Measurements from ENCODE around the gene GPC5. TPM values are rescaled to one million over a fixed set of nuclear protein-coding genes. Genes with fewer than 3 reads are reported as not detected.

GPC5 gene
- total and polyA plus RNA-seq, 9 donors, result 0.10 to 1.5 (median 0.38) TPM

GRCh38 chr13:92188574-92188973, 790.2 kb downstream of the GPC5 start:
- TF ChIP-seq CTCF (IDR thresholded peaks at IDR 0.05) (no peak), EP300 (IDR thresholded peaks at IDR 0.05) (no peak), POLR2A (IDR thresholded peaks at IDR 0.05) (no peak)
- H3K27ac ChIP-seq, result no peak overlapping the region
- 95 to 97% (median 97%) methylated on average over 2 of the region's 2 CpGs for WGBS, 3 donors
- intact Hi-C loops (cut with DNase I), result loop anchor here in 2 of 4 donors (10.0 kb wide), 1 partner anchor 166 kb away; no protein-coding TSS in a partner anchor
- no peak for DNase-seq
- no peaks in the 10 kb centered on the region for H3K9me3 ChIP-seq
- H3K4me1 ChIP-seq (ENCODE audit: insufficient read depth), result no peaks in the 10 kb centered on the region
- no peak overlapping the region for H3K4me3 ChIP-seq
- no peaks in the 10 kb centered on the region for H3K27me3 ChIP-seq
- H3K36me3 ChIP-seq, result no peaks in the 10 kb centered on the region

GRCh38 chr13:92196591-92197256, 798.3 kb downstream of the GPC5 start:
- Histone ChIP-seq H3K9me3 (no peaks in the 10 kb centered on the region), H3K4me3 (no peak overlapping the region), H3K27ac (peak overlapping the region; percentile 21 to 42), H3K27me3 (no peaks in the 10 kb centered on the region), H3K36me3 (no peaks in the 10 kb centered on the region), H3K4me1 (ENCODE audit: insufficient read depth) (peaks cover 1% of the 10 kb centered on the region)
- no peak for DNase-seq
- 12 to 33% (median 16%) methylated on average over 11 of the region's 11 CpGs for WGBS, 3 donors
- TF ChIP-seq EP300 (IDR thresholded peaks at IDR 0.05), result no peak
- TF ChIP-seq POLR2A (IDR thresholded peaks at IDR 0.05), result no peak
- no peak for TF ChIP-seq CTCF (IDR thresholded peaks at IDR 0.05)
- intact Hi-C loops (cut with DNase I), result no loop called here

- no peaks in the 10 kb centered on the region for H3K36me3 ChIP-seq
- DNase-seq, result no peak
- 85 to 88% (median 87%) methylated on average over 4 of the region's 4 CpGs for WGBS, 3 donors
- H3K9me3 ChIP-seq, result no peaks in the 10 kb centered on the region
- H3K4me3 ChIP-seq, result no peak overlapping the region
- no peaks in the 10 kb centered on the region for H3K27me3 ChIP-seq
- H3K27ac ChIP-seq, result no peak overlapping the region
- TF ChIP-seq CTCF (IDR thresholded peaks at IDR 0.05) (no peak), EP300 (IDR thresholded peaks at IDR 0.05) (no peak), POLR2A (IDR thresholded peaks at IDR 0.05) (no peak)
- intact Hi-C loops (cut with DNase I), result no loop called here
- H3K4me1 ChIP-seq (ENCODE audit: insufficient read depth), result peaks cover 1% of the 10 kb centered on the region
Measured at GRCh38 chr13:92197669-92198068, 799.2 kb downstream of the GPC5 start.

- Histone ChIP-seq H3K27ac (no peak overlapping the region), H3K4me3 (no peak overlapping the region), H3K4me1 (ENCODE audit: insufficient read depth) (peaks cover 5% of the 10 kb centered on the region), H3K27me3 (no peaks in the 10 kb centered on the region), H3K9me3 (no peaks in the 10 kb centered on the region), H3K36me3 (no peaks in the 10 kb centered on the region)
- intact Hi-C loops (cut with DNase I), result no loop called here
- no peak for TF ChIP-seq EP300 (IDR thresholded peaks at IDR 0.05)
- 73 to 78% (median 75%) methylated on average over 4 of the region's 4 CpGs for WGBS, 3 donors
- no peak for DNase-seq
Measured at GRCh38 chr13:92218615-92219014, 820.2 kb downstream of the GPC5 start.

GRCh38 chr13:92221916-92222315, 823.5 kb downstream of the GPC5 start:
- 42 to 55% (median 52%) methylated on average over 4 of the region's 4 CpGs for WGBS, 3 donors
- no peak overlapping the region for H3K4me3 ChIP-seq

More at GRCh38 chr13:92221916-92222315, 823.5 kb downstream of the GPC5 start:
- Histone ChIP-seq H3K9me3 (no peaks in the 10 kb centered on the region), H3K27me3 (no peaks in the 10 kb centered on the region), H3K4me1 (ENCODE audit: insufficient read depth) (peaks cover 5% of the 10 kb centered on the region), H3K36me3 (no peaks in the 10 kb centered on the region), H3K27ac (no peak overlapping the region)
- DNase-seq, result no peak
- no peak for TF ChIP-seq POLR2A (IDR thresholded peaks at IDR 0.05)
- no peak for TF ChIP-seq EP300 (IDR thresholded peaks at IDR 0.05)
- no peak for TF ChIP-seq CTCF (IDR thresholded peaks at IDR 0.05)
- intact Hi-C loops (cut with DNase I), result no loop called here

All from ovary (tissue), 9 donors.